Suprapubic skin (tissue), 4 donors: ENCODE data around the gene TRAF3. TPM values are rescaled to one million over a fixed set of nuclear protein-coding genes. Genes with fewer than 3 reads are reported as not detected.

Source experiments
- DNase-seq, 2 donors: peaks; one replicate each; pipeline ENCODE4 v3.0.0-alpha.2; 2019; ENCODE audit warnings: low spot score in 2 of 2
- H3K27ac ChIP-seq: fragments of 200-600 bp; sonication (generic); one replicate; pipeline ENCODE4 v1.5.1; 2019
- H3K27me3 ChIP-seq: fragments of 200-600 bp; sonication (generic); one replicate; pipeline ENCODE4 v1.5.1; 2019
- H3K36me3 ChIP-seq: fragments of 200-600 bp; sonication (generic); one replicate; pipeline ENCODE4 v1.5.1; 2019
- H3K4me1 ChIP-seq: fragments of 200-600 bp; sonication (generic); one replicate; pipeline ENCODE4 v1.5.1; 2019
- H3K4me3 ChIP-seq: fragments of 200-600 bp; sonication (generic); one replicate; pipeline ENCODE4 v1.5.1; 2019; ENCODE audit warnings: mild to moderate bottlenecking
- H3K9me3 ChIP-seq: fragments of 200-600 bp; sonication (generic); one replicate; pipeline ENCODE4 v1.5.1; 2019
- EP300 ChIP-seq: sonication (generic); formaldehyde crosslinking; IDR thresholded peaks from one replicate; pipeline ENCODE4 v1.6.1; 2017; ENCODE audit warnings: antibody characterized with exemption
- POLR2A ChIP-seq, 2 donors: fragments of 450-650 bp; IDR thresholded peaks; one replicate each; pipeline ENCODE4 v1.6.1; 2017; ENCODE audit warnings: antibody characterized with exemption in 2 of 2, mild to moderate bottlenecking in 2 of 2, moderate library complexity in 2 of 2
- POLR2AphosphoS5 ChIP-seq, 3 donors: sonication (generic); formaldehyde crosslinking; IDR thresholded peaks; one replicate each; pipeline ENCODE4 v1.6.1; 2017; ENCODE audit warnings: antibody characterized with exemption in 3 of 3
- WGBS: methylation state at CpG from one replicate; pipeline ENCODE4 v1.1.5; 2018; 5-methylcytosine and 5-hydroxymethylcytosine counted together
- total RNA-seq, 4 donors: library from RNA; depleted of rRNA; stranded (reverse); fragments of >200 nt; gene quantifications; one replicate each; pipeline ENCODE4 v1.1.0, GENCODE V29; 2016
- TF ChIP-seq, protein P1 (sequence below), 2 donors: fragments of 200-600 bp in 1 of 2; fragments of 450-650 bp in 1 of 2; sonication (generic) in 1 of 2; IDR thresholded peaks; one replicate each; pipeline ENCODE4 v1.5.1; 2016 to 2019; ENCODE audit warnings: antibody characterized with exemption in 2 of 2, mild to moderate bottlenecking in 1 of 2, moderate library complexity in 1 of 2

TRAF3 gene
- total RNA-seq, 4 donors from 2014 or later = 8.7 to 22.8 (median 14.2) TPM

GRCh38 chr14:102849526-102850379, 72.5 kb downstream of the TRAF3 start:
- TF ChIP-seq POLR2AphosphoS5 (IDR thresholded peaks at IDR 0.05) = no peak
- TF ChIP-seq EP300 = no peak
- no peak for TF ChIP-seq POLR2A (IDR thresholded peaks at IDR 0.05)
- TF ChIP-seq, protein P1, sequence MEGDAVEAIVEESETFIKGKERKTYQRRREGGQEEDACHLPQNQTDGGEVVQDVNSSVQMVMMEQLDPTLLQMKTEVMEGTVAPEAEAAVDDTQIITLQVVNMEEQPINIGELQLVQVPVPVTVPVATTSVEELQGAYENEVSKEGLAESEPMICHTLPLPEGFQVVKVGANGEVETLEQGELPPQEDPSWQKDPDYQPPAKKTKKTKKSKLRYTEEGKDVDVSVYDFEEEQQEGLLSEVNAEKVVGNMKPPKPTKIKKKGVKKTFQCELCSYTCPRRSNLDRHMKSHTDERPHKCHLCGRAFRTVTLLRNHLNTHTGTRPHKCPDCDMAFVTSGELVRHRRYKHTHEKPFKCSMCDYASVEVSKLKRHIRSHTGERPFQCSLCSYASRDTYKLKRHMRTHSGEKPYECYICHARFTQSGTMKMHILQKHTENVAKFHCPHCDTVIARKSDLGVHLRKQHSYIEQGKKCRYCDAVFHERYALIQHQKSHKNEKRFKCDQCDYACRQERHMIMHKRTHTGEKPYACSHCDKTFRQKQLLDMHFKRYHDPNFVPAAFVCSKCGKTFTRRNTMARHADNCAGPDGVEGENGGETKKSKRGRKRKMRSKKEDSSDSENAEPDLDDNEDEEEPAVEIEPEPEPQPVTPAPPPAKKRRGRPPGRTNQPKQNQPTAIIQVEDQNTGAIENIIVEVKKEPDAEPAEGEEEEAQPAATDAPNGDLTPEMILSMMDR (IDR thresholded peaks at IDR 0.05) = no peak
- Histone ChIP-seq H3K27ac (peak overlapping the region; percentile 25), H3K4me1 (peaks cover 14% of the 10 kb centered on the region), H3K27me3 (no peaks in the 10 kb centered on the region), H3K36me3 (no peaks in the 10 kb centered on the region), H3K4me3 (peak overlapping the region; percentile 7), H3K9me3 (no peaks in the 10 kb centered on the region)
- 21% methylated on average over 6 of the region's 6 CpGs for WGBS
- DNase-seq = no peak

- TF ChIP-seq POLR2AphosphoS5 (IDR thresholded peaks at IDR 0.05) (no peak), EP300 (no peak), POLR2A (IDR thresholded peaks at IDR 0.05) (no peak)
- TF ChIP-seq, protein P1 (IDR thresholded peaks at IDR 0.05) = no peak
- Histone ChIP-seq H3K36me3 (no peaks in the 10 kb centered on the region), H3K27ac (no peak overlapping the region), H3K4me1 (peaks cover 13% of the 10 kb centered on the region), H3K4me3 (no peak overlapping the region), H3K9me3 (no peaks in the 10 kb centered on the region), H3K27me3 (no peaks in the 10 kb centered on the region)
- 81% methylated on average over 7 of the region's 7 CpGs for WGBS
- DNase-seq = no peak
Measured at GRCh38 chr14:102853648-102854047, 76.4 kb downstream of the TRAF3 start.

DNA sequence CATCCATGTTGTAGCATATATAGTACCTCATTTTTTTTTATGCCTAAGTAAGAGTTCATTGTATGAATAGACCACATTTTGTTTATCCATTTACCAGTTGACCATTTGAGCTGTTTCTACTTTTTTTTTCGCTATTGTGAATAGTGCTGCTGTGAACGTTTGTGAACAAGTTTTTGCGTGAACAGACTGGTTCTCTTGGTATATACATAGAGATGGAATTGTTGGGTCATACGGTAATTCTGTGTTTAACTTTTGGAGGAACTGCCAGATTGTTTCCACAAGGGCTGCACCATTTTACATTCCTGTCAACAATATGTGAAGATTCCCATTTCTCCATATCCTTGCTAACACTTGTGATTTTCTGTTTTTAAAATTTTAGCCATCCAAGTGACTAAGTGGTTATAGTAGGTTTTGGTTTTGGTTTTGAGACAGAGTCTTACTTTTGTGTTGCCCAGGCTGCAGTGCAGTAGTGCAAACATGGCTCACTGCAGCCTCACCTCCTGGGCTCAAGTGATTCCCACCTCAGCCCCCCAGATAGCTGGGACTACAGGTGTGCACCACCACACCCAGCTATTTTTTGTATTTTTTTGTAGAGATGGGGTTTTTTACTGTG, 76.9 kb downstream of the TRAF3 start:
- no peaks in the 10 kb centered on the region for H3K36me3 ChIP-seq
- H3K4me1 ChIP-seq = peaks cover 8% of the 10 kb centered on the region
- TF ChIP-seq, protein P1 (IDR thresholded peaks at IDR 0.05) = no peak
- TF ChIP-seq EP300 (no peak), POLR2AphosphoS5 (IDR thresholded peaks at IDR 0.05) (no peak), POLR2A (IDR thresholded peaks at IDR 0.05) (no peak)
- no peaks in the 10 kb centered on the region for H3K27me3 ChIP-seq
- no peaks in the 10 kb centered on the region for H3K9me3 ChIP-seq
- no peak overlapping the region for H3K27ac ChIP-seq
- no peak overlapping the region for H3K4me3 ChIP-seq
- WGBS = 90% methylated on average over 4 of the region's 4 CpGs
- DNase-seq = no peak

DNA sequence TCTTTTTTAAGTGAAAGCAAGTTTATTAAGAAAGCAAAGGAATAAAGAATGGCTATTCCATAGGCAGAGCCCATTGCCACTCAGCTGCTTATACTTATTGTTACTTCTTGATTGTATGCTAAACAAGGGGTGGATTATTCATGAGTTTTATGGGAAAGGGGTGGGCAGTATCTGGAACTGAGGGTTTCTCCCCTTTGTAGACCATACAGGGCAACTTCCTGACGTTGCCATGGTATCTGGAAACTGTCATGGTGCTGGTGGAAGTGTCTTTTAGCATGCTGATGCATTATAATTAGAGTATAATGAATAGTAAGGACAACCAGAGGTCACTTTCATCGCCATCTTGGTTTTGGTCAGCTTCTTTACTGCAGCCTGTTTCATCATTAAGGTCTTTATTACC, 78.9 kb downstream of the TRAF3 start:
- WGBS = 94% methylated on average over 2 of the region's 2 CpGs
- no peak overlapping the region for H3K27ac ChIP-seq
- no peaks in the 10 kb centered on the region for H3K27me3 ChIP-seq
- H3K9me3 ChIP-seq = no peaks in the 10 kb centered on the region
- H3K36me3 ChIP-seq = no peaks in the 10 kb centered on the region
- no peak for DNase-seq
- TF ChIP-seq POLR2AphosphoS5 (IDR thresholded peaks at IDR 0.05) (no peak), POLR2A (IDR thresholded peaks at IDR 0.05) (no peak), EP300 (no peak)
- TF ChIP-seq, protein P1 (IDR thresholded peaks at IDR 0.05) = no peak
- H3K4me1 ChIP-seq = no peaks in the 10 kb centered on the region
- no peak overlapping the region for H3K4me3 ChIP-seq

DNA sequence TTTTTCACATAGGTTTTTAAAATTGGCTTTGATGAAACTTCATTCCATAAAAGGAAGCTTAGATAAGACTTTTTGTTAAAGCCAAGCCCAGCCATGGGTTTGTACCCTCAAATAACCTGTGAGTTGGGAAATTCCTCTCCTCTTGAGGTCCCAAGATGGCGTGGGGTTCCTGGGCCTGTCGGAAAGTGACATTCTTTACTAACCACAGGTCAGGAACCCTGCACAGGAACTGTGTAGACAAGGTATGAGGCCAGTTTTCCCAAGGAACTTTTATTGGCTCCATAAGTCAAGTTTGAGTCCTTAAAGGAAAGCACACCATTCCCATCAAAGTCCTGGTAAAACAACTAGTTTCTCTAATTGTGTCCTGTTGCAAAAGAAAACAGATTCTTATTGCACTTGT, 80.2 kb downstream of the TRAF3 start:
- WGBS = 100% methylated on average over 2 of the region's 2 CpGs
- no peak for DNase-seq
- H3K9me3 ChIP-seq = no peaks in the 10 kb centered on the region
- no peaks in the 10 kb centered on the region for H3K27me3 ChIP-seq
- H3K4me1 ChIP-seq = peaks cover under 1% of the 10 kb centered on the region
- H3K4me3 ChIP-seq = no peak overlapping the region
- no peak overlapping the region for H3K27ac ChIP-seq
- TF ChIP-seq POLR2AphosphoS5 (IDR thresholded peaks at IDR 0.05) (no peak), POLR2A (IDR thresholded peaks at IDR 0.05) (no peak), EP300 (no peak)
- TF ChIP-seq, protein P1 (IDR thresholded peaks at IDR 0.05) = no peak
- H3K36me3 ChIP-seq = no peaks in the 10 kb centered on the region
